ENCODE results near the gene GCSAM.
"Not testable (repeated sequence)": the region's sequence is repeated elsewhere in the genome, so short reads cannot be mapped to it uniquely, and the experiment has no call there.

The GCSAM gene

GRCh38 chr3:112072387-112073060, 60.5 kb downstream of the GCSAM start:
- not testable (repeated sequence) for DNase-seq (ENCODE audit: low spot score)

Measured in pons (tissue), 1 donor.